ENCODE results near the gene CASK.

Gene CASK

GRCh38 chrX:41824551-41824950 is 98.8 kb downstream of the CASK start:
- no peak for DNase-seq

GRCh38 chrX:41823402-41823801 is 100.0 kb downstream of the CASK start:
- DNase-seq = no peak

GRCh38 chrX:41822892-41823291 is 100.5 kb downstream of the CASK start:
- no peak for DNase-seq

GRCh38 chrX:41808047-41808446 is 115.3 kb downstream of the CASK start:
- no peak for DNase-seq

GRCh38 chrX:41802958-41803357 is 120.4 kb downstream of the CASK start:
- DNase-seq = no peak

GRCh38 chrX:41799661-41800060 is 123.7 kb downstream of the CASK start:
- DNase-seq = no peak

GRCh38 chrX:41796577-41796976 is 126.8 kb downstream of the CASK start:
- DNase-seq = no peak

- no peak for DNase-seq
These were observed 127.3 kb downstream of the CASK start for GRCh38 chrX:41796046-41796445.

GRCh38 chrX:41789374-41789773 is 134.0 kb downstream of the CASK start:
- no peak for DNase-seq

GRCh38 chrX:41785685-41786084 is 137.7 kb downstream of the CASK start:
- DNase-seq = no peak

- DNase-seq = peak in 1 of 2 donors; percentile 4
These were observed 141.9 kb downstream of the CASK start for GRCh38 chrX:41781500-41781899.

GRCh38 chrX:41779941-41780340 is 143.4 kb downstream of the CASK start:
- no peak for DNase-seq

GRCh38 chrX:41779030-41779564 is 144.3 kb downstream of the CASK start:
- DNase-seq = no peak

GRCh38 chrX:41761702-41762101 is 161.7 kb downstream of the CASK start:
- DNase-seq = no peak

- no peak for DNase-seq
These were observed 162.2 kb downstream of the CASK start for GRCh38 chrX:41761169-41761568.

- no peak for DNase-seq
These were observed 163.5 kb downstream of the CASK start for GRCh38 chrX:41759817-41760216.

- DNase-seq = no peak
These were observed 165.0 kb downstream of the CASK start for GRCh38 chrX:41758401-41758800.

GRCh38 chrX:41750716-41751115 is 172.6 kb downstream of the CASK start:
- no peak for DNase-seq

GRCh38 chrX:41739871-41740270 is 183.5 kb downstream of the CASK start:
- DNase-seq = no peak

GRCh38 chrX:41737065-41737464 is 186.3 kb downstream of the CASK start:
- peak in 1 of 2 donors; percentile 7 for DNase-seq

- no peak for DNase-seq
These were observed 188.8 kb downstream of the CASK start for GRCh38 chrX:41734530-41734929.

GRCh38 chrX:41733939-41734338 is 189.4 kb downstream of the CASK start:
- DNase-seq = no peak

GRCh38 chrX:41732260-41732659 is 191.1 kb downstream of the CASK start:
- DNase-seq = no peak

GRCh38 chrX:41730081-41730480 is 193.3 kb downstream of the CASK start:
- DNase-seq = no peak

GRCh38 chrX:41728125-41728524 is 195.2 kb downstream of the CASK start:
- DNase-seq = no peak

- DNase-seq = no peak
These were observed 199.5 kb downstream of the CASK start, which contains the start of gene GPR82 for GRCh38 chrX:41723826-41724225. Gene GPR82 (plus strand): TSS chrX:41724181. CDS start chrX:41727027, 2,846 bp downstream.
